Astrocyte of the spinal cord (primary cell): Measurements from ENCODE around the gene SLC25A26.

Source experiments
- DNase-seq: peaks from one replicate; pipeline ENCODE4 v3.0.0; 2011; ENCODE audit warnings: low read depth, low spot score
- H3K4me3 ChIP-seq: 2 replicates; pipeline ENCODE4 v1.5.1; 2011; ENCODE audit warnings: low read depth, mild to moderate bottlenecking, low read length, moderate library complexity
- in situ Hi-C: cut with HindIII; loops from 2 replicates; pipeline ENCODE4 v1.10.0; 2017; ENCODE audit warnings: low sequenced_read_pairs
- TF ChIP-seq, protein P1 (sequence below): IDR thresholded peaks from 2 replicates; pipeline ENCODE4 v1.5.1; 2012; ENCODE audit warnings: low read depth, mild to moderate bottlenecking, low read length, inconsistent platforms

The SLC25A26 gene

GRCh38 chr3:66259566-66260255 is 38.9 kb downstream of the SLC25A26 start:
- TF ChIP-seq, protein P1, sequence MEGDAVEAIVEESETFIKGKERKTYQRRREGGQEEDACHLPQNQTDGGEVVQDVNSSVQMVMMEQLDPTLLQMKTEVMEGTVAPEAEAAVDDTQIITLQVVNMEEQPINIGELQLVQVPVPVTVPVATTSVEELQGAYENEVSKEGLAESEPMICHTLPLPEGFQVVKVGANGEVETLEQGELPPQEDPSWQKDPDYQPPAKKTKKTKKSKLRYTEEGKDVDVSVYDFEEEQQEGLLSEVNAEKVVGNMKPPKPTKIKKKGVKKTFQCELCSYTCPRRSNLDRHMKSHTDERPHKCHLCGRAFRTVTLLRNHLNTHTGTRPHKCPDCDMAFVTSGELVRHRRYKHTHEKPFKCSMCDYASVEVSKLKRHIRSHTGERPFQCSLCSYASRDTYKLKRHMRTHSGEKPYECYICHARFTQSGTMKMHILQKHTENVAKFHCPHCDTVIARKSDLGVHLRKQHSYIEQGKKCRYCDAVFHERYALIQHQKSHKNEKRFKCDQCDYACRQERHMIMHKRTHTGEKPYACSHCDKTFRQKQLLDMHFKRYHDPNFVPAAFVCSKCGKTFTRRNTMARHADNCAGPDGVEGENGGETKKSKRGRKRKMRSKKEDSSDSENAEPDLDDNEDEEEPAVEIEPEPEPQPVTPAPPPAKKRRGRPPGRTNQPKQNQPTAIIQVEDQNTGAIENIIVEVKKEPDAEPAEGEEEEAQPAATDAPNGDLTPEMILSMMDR: no peak
- no peak for DNase-seq
- in situ Hi-C loops: no loop called here
- H3K4me3 ChIP-seq: no peak overlapping the region

DNA sequence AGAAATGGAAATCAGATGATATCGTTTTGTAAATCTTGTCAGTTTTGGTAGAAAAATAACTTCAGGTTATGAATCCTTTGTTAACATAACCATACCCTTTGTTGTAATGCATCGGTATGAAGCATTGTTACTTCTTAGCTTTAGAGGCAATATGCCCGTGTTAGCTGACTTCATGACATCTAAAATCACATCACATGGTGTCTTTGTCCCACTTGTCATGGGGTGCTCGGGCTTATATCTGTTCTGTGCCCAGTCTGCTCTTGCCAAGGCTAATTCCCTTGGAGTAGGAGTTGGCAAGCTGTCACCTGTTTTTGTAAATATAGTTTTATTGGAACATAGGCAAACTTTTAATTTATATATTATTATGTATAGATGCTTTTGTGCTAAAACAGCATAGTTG is 39.6 kb downstream of the SLC25A26 start:
- TF ChIP-seq, protein P1: no peak
- in situ Hi-C loops: no loop called here
- no peak overlapping the region for H3K4me3 ChIP-seq
- no peak for DNase-seq

GRCh38 chr3:66261355-66261754 is 40.6 kb downstream of the SLC25A26 start:
- TF ChIP-seq, protein P1: no peak
- peak; percentile 22 for DNase-seq
- in situ Hi-C loops: no loop called here
- no peak overlapping the region for H3K4me3 ChIP-seq

GRCh38 chr3:66265649-66266048 is 44.8 kb downstream of the SLC25A26 start:
- no peak overlapping the region for H3K4me3 ChIP-seq
- in situ Hi-C loops: no loop called here
- TF ChIP-seq, protein P1: no peak
- DNase-seq: no peak

- in situ Hi-C loops: no loop called here
- TF ChIP-seq, protein P1: no peak
Measured at GRCh38 chr3:66266551-66266950, 45.8 kb downstream of the SLC25A26 start.

GRCh38 chr3:66267031-66267430 is 46.2 kb downstream of the SLC25A26 start:
- TF ChIP-seq, protein P1: no peak
- no peak for DNase-seq
- no peak overlapping the region for H3K4me3 ChIP-seq
- in situ Hi-C loops: no loop called here

More at GRCh38 chr3:66266551-66266950, 45.8 kb downstream of the SLC25A26 start:
- no peak for DNase-seq
- no peak overlapping the region for H3K4me3 ChIP-seq
